C4-2B (cell line): ENCODE measurements around the gene TBC1D22A.

Experiments
- ZFX ChIP-seq: fragments of 450-650 bp; IDR thresholded peaks from 2 replicates; pipeline ENCODE4 v1.6.1; 2017
- TF ChIP-seq, protein P1 (sequence below): fragments of 450-650 bp; conservative IDR thresholded peaks from 2 replicates; pipeline ENCODE4 v1.5.1; 2017; ENCODE audit warnings: mild to moderate bottlenecking

DNA sequence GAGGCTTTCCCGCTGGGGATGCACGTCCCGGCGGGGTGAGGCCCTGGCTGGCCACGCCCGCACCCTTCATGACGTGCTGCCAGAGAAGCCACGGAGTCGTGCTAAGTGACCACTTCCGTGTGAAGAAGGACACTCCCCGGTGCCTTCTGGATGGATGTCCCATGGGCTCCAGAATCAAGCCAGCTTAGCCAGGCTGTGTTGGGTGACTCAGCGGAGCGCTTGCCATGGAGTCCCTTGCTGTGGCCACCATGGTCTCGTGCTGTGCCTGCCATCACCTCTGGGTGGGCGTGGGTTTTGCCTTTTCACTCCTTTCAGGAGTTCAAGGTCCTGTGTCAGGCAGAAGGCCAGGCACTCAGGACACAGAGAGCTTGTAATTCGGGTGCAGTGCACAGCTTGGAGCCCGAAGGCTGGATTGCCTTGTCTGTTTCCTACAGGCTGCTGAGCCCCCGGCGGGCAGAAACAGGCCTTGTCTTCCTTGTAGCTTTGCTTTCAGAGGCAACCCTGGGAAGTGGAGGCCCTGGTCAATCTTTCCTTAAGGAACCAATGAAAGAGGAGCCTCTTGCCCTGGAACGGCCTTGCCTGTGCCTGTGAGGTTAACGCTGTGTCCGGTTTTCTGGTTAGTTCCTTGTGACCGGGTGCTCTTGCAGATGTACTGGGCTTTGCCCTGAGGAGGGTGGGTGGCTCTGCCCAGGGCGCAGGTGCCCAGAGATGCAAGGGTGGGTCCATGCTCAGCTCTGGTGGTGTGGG, 268.6 kb downstream of the TBC1D22A start:
- TF ChIP-seq, protein P1, sequence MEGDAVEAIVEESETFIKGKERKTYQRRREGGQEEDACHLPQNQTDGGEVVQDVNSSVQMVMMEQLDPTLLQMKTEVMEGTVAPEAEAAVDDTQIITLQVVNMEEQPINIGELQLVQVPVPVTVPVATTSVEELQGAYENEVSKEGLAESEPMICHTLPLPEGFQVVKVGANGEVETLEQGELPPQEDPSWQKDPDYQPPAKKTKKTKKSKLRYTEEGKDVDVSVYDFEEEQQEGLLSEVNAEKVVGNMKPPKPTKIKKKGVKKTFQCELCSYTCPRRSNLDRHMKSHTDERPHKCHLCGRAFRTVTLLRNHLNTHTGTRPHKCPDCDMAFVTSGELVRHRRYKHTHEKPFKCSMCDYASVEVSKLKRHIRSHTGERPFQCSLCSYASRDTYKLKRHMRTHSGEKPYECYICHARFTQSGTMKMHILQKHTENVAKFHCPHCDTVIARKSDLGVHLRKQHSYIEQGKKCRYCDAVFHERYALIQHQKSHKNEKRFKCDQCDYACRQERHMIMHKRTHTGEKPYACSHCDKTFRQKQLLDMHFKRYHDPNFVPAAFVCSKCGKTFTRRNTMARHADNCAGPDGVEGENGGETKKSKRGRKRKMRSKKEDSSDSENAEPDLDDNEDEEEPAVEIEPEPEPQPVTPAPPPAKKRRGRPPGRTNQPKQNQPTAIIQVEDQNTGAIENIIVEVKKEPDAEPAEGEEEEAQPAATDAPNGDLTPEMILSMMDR, result no peak
- no peak for TF ChIP-seq ZFX
